OCI-LY7 (cell line): ENCODE measurements around the gene NTM.

ENCODE experiments used
- EZH2phosphoT487 ChIP-seq: fragments of 200-600 bp; sonication (generic); IDR thresholded peaks from 2 replicates; pipeline ENCODE4 v1.6.1; 2018; ENCODE audit warnings: low read depth, borderline replicate concordance, mild to moderate bottlenecking, mixed run types, antibody characterized with exemption, low read length, moderate library complexity, mixed read lengths
- TF ChIP-seq, protein P1 (sequence below): fragments of 200-600 bp; sonication (generic); conservative IDR thresholded peaks from 2 replicates; pipeline ENCODE4 v1.5.1; 2014; ENCODE audit warnings: mild to moderate bottlenecking, antibody characterized with exemption, low read length, moderate library complexity, mixed read lengths

- TF ChIP-seq, protein P1, sequence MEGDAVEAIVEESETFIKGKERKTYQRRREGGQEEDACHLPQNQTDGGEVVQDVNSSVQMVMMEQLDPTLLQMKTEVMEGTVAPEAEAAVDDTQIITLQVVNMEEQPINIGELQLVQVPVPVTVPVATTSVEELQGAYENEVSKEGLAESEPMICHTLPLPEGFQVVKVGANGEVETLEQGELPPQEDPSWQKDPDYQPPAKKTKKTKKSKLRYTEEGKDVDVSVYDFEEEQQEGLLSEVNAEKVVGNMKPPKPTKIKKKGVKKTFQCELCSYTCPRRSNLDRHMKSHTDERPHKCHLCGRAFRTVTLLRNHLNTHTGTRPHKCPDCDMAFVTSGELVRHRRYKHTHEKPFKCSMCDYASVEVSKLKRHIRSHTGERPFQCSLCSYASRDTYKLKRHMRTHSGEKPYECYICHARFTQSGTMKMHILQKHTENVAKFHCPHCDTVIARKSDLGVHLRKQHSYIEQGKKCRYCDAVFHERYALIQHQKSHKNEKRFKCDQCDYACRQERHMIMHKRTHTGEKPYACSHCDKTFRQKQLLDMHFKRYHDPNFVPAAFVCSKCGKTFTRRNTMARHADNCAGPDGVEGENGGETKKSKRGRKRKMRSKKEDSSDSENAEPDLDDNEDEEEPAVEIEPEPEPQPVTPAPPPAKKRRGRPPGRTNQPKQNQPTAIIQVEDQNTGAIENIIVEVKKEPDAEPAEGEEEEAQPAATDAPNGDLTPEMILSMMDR, result no peak
- no peak for TF ChIP-seq EZH2phosphoT487
Observed at GRCh38 chr11:132343445-132344175, 973.2 kb downstream of the NTM start.
